ENCODE data around the gene NPW.

- no peak for TF ChIP-seq CTCF (IDR thresholded peaks at IDR 0.05)
- TF ChIP-seq POLR2A (IDR thresholded peaks at IDR 0.05) = no peak
These were observed 21.2 kb upstream of the NPW start for GRCh38 chr16:1998360-1998835.

Measured in adrenal gland (tissue), 5 donors.